GM12878 (cell line): ENCODE data around the gene SETBP1. TPM values are rescaled to one million over a fixed set of nuclear protein-coding genes. Genes with fewer than 3 reads are reported as not detected.

ENCODE experiments used
- ATAC-seq: fragments of 200-7000 bp; cut with Tn5 transposase; 3 replicates; pipeline ENCODE4 v1.9.1; 2020; ENCODE audit warnings: mild to moderate bottlenecking, moderate library complexity
- BruUV-seq: library from RNA; stranded (reverse); fragments of 400-500 nt; replicated peaks from 2 replicates; lab custom pipeline; 2021; lab: Mats Ljungman, UMichigan
- CTCF ChIA-PET: fragments of 300-600 bp; sonication (Branson Sonifier 250); formaldehyde crosslinking; extraction: SDS; loops from one replicate; lab custom pipeline; 2021; ENCODE audit warnings: inconsistent platforms; lab: Yijun Ruan, JAX
- POLR2A ChIA-PET: fragments of 350-600 bp; formaldehyde crosslinking; extraction: SDS; loops from one replicate; lab custom pipeline; 2021; ENCODE audit warnings: inconsistent platforms; lab: Charles Lee
- RAD21 ChIA-PET: fragments of 300-600 bp; sonication (Branson Sonifier 250); formaldehyde crosslinking; loops from one replicate; lab custom pipeline; 2023; ENCODE audit warnings: antibody characterized with exemption; ENCODE audit not compliant: unreplicated experiment; lab: Charles Lee
- SMC1A ChIA-PET: fragments of 300-600 bp; sonication (Branson Sonifier 250); formaldehyde crosslinking; loops from one replicate; lab custom pipeline; 2023; ENCODE audit not compliant: unreplicated experiment, uncharacterized antibody; lab: Charles Lee
- DNase-seq: peaks from one replicate; pipeline ENCODE4 v3.0.0-alpha.2; 2011; ENCODE audit warnings: low read depth, low spot score
- FAIRE-seq: peaks from 3 replicates; lab custom pipeline; 2011; peaks lifted over from hg19 to GRCh38; lab: Jason Lieb, UNC
- H2AFZ ChIP-seq: 2 replicates; pipeline ENCODE4 v1.6.0; 2011; ENCODE audit warnings: low read depth, low read length, control low read depth; ENCODE audit not compliant: control insufficient read depth
- H3K27ac ChIP-seq: 2 replicates; pipeline ENCODE4 v1.5.1; 2011; ENCODE audit warnings: control low read depth; ENCODE audit not compliant: control insufficient read depth, insufficient read depth
- H3K27me3 ChIP-seq, 2 experiments: replicated peaks in 1 of 2; 2 replicates each; pipeline versions ENCODE4 v1.6.0 to v1.6.1; 2011; ENCODE audit warnings: low read length in 1 of 2; ENCODE audit not compliant: control insufficient read depth in 2 of 2, insufficient read depth in 2 of 2
- H3K36me3 ChIP-seq, 2 experiments: 2 replicates each; pipeline ENCODE4 v1.5.1; 2011; ENCODE audit warnings: low read length in 1 of 2; ENCODE audit not compliant: control insufficient read depth in 2 of 2, insufficient read depth in 2 of 2
- H3K4me1 ChIP-seq: 2 replicates; pipeline ENCODE4 v1.6.1; 2011; ENCODE audit warnings: mild to moderate bottlenecking, low read length, moderate library complexity, mixed read lengths; ENCODE audit not compliant: control insufficient read depth, insufficient read depth
- H3K4me2 ChIP-seq: 2 replicates; pipeline ENCODE4 v1.6.0; 2011; ENCODE audit warnings: control low read depth; ENCODE audit not compliant: control insufficient read depth, insufficient read depth
- H3K4me3 ChIP-seq: fragments of 200-600 bp; sonication (generic); 2 replicates; pipeline ENCODE4 v1.5.1; 2016
- H3K79me2 ChIP-seq: 2 replicates; pipeline ENCODE4 v1.6.0; 2011; ENCODE audit warnings: low read length; ENCODE audit not compliant: control insufficient read depth, insufficient read depth
- H3K9ac ChIP-seq: 2 replicates; pipeline ENCODE4 v1.8.0; 2011; ENCODE audit warnings: low read length, control low read depth, mixed read lengths; ENCODE audit not compliant: control insufficient read depth, insufficient read depth
- H3K9me3 ChIP-seq: replicated peaks from 3 replicates; pipeline ENCODE4 v1.5.1; 2011; ENCODE audit warnings: mild to moderate bottlenecking, low read length; ENCODE audit not compliant: control insufficient read depth, insufficient read depth
- H4K20me1 ChIP-seq: 2 replicates; pipeline ENCODE4 v1.6.0; 2011; ENCODE audit not compliant: control insufficient read depth, insufficient read depth
- BMI1 ChIP-seq: fragments of 450-650 bp; IDR thresholded peaks from 2 replicates; pipeline ENCODE4 v1.6.1; 2016; ENCODE audit warnings: mild to moderate bottlenecking, moderate library complexity, borderline replicate concordance
- CBFB ChIP-seq: IDR thresholded peaks from 2 replicates; pipeline ENCODE4 v1.6.1; 2016; ENCODE audit warnings: antibody characterized with exemption, low read depth
- ELK1 ChIP-seq: IDR thresholded peaks from 2 replicates; pipeline ENCODE4 v1.6.1; 2012; ENCODE audit warnings: low read depth, low read length, improper control_type of control experiment
- FOS ChIP-seq: IDR thresholded peaks from 3 replicates; pipeline ENCODE4 v1.6.1; 2011; ENCODE audit warnings: borderline replicate concordance; ENCODE audit not compliant: insufficient read length; ENCODE audit errors: extremely low read depth
- FOXK2 ChIP-seq: fragments of 450-650 bp; IDR thresholded peaks from 2 replicates; pipeline ENCODE4 v1.6.1; 2017; ENCODE audit warnings: mild to moderate bottlenecking, moderate library complexity
- GABPA ChIP-seq: IDR thresholded peaks from 2 replicates; pipeline ENCODE4 v1.6.1; 2014; ENCODE audit warnings: antibody characterized with exemption, low read depth, mild to moderate bottlenecking, inconsistent platforms
- MEF2A ChIP-seq: IDR thresholded peaks from 2 replicates; pipeline ENCODE4 v1.6.1; 2011; ENCODE audit warnings: low read depth, mild to moderate bottlenecking, low read length, moderate library complexity; ENCODE audit not compliant: insufficient read depth
- NFYB ChIP-seq: IDR thresholded peaks from 2 replicates; pipeline ENCODE4 v1.6.1; 2011; ENCODE audit warnings: low read depth, mild to moderate bottlenecking, low read length, improper control_type of control experiment, moderate library complexity; ENCODE audit not compliant: insufficient read depth
- PAX5 ChIP-seq: IDR thresholded peaks from 2 replicates; pipeline ENCODE4 v1.6.1; 2011; ENCODE audit warnings: low read depth, low read length, borderline replicate concordance
- PKNOX1 ChIP-seq: fragments of 450-650 bp; IDR thresholded peaks from 2 replicates; pipeline ENCODE4 v1.6.1; 2016; ENCODE audit warnings: mild to moderate bottlenecking
- PML ChIP-seq: IDR thresholded peaks from 2 replicates; pipeline ENCODE4 v1.6.1; 2012; ENCODE audit warnings: low read length, inconsistent platforms
- SMARCA5 ChIP-seq: fragments of 450-650 bp; IDR thresholded peaks from 2 replicates; pipeline ENCODE4 v1.6.1; 2017; ENCODE audit warnings: mild to moderate bottlenecking
- WRNIP1 ChIP-seq: IDR thresholded peaks from 2 replicates; pipeline ENCODE4 v1.6.1; 2011; ENCODE audit warnings: low read depth, low read length, improper control_type of control experiment, borderline replicate concordance
- ZNF24 ChIP-seq: fragments of 450-650 bp; IDR thresholded peaks from 2 replicates; pipeline ENCODE4 v1.6.1; 2017; ENCODE audit warnings: antibody characterized with exemption, mild to moderate bottlenecking
- WGBS: methylation state at CpG from one replicate; pipeline ENCODE4 v1.1.6; 2016; ENCODE audit warnings: low lambda C conversion rate; ENCODE audit not compliant: insufficient replicate concordance, insufficient coverage; ENCODE audit errors: missing lambda C conversion rate; 5-methylcytosine and 5-hydroxymethylcytosine counted together
- in situ Hi-C: fragments of 300-500 bp; cut with MboI; formaldehyde crosslinking; loops from 9 replicates; pipeline ENCODE4 v1.14.3; 2018; ENCODE audit warnings: mixed read lengths
- intact Hi-C: fragments of 100-400 bp; cut with micrococcal nuclease; formaldehyde crosslinking; loops from one replicate; pipeline ENCODE4 v1.14.2; 2022; ENCODE audit not compliant: unreplicated experiment
- polyA plus RNA-seq, 11 experiments: library from polyadenylated mRNA; depleted of rRNA in 4 of 11; unstranded in 6 of 11; stranded (reverse) in 5 of 11; fragments of >200 nt; fragmentation: Nextera tagmentation in 4 of 11; fragmentation: Illumina TruSeq in 1 of 11; extraction: Ambion mirVana in 4 of 11; extraction: Trizol in 1 of 11; gene quantifications; 1 replicate in 1 of 11; 2 replicates in 10 of 11; pipeline versions ENCODE4 v1.2.1 to v1.2.3, GENCODE V29; 2011 to 2016; ENCODE audit warnings: inconsistent platforms in 2 of 11, missing spikeins in 2 of 11, low read depth in 1 of 11
- total RNA-seq, 4 experiments: library from RNA; depleted of rRNA in 3 of 4; stranded (reverse); fragments of >200 nt in 3 of 4; fragmentation: Illumina TruSeq in 1 of 4; extraction: Trizol in 1 of 4; gene quantifications; 2 replicates each; pipeline versions ENCODE4 v1.2.1 to v1.2.3, GENCODE V29; 2013 to 2021

Gene SETBP1
- total and polyA plus RNA-seq, 10 of the 15 experiments (the other 5 are each of a cell fraction or from before 2014, with no cell fraction given), result 0.99 to 29.7 (median 8.3) TPM

GRCh38 chr18:44853430-44853829 lies 172.7 kb downstream of the SETBP1 start:
- ChIA-PET CTCF (interaction anchor here (1.1 to 3.9 kb wide), 4 partner anchors 12 to 127 kb away, joined by 3 to 13 read pairs (median 7); no protein-coding TSS in a partner anchor), POLR2A (interaction anchor here (2.1 kb wide), 1 partner anchor 9 kb away, joined by 5 read pairs; no protein-coding TSS in a partner anchor), SMC1A (interaction anchor here (0.9 to 4.1 kb wide), 11 partner anchors 11 to 360 kb away, joined by 3 to 28 read pairs (median 4); no protein-coding TSS in a partner anchor), RAD21 (interaction anchor here (1.3 to 2.6 kb wide), 3 partner anchors 12 to 94 kb away, joined by 3 to 16 read pairs (median 5); no protein-coding TSS in a partner anchor)
- H3K9me3 ChIP-seq, result no peaks in the 10 kb centered on the region
- no peak overlapping the region for H3K27ac ChIP-seq
- in situ Hi-C loops (no loop called here), intact Hi-C loops (no loop called here)
- H3K9ac ChIP-seq, result no peak overlapping the region
- no peak for ATAC-seq
- no peak for DNase-seq
- no peaks in the 10 kb centered on the region for H3K79me2 ChIP-seq
- H3K27me3 ChIP-seq, result no peaks in the 10 kb centered on the region
- no peaks in the 10 kb centered on the region for H4K20me1 ChIP-seq
- peaks cover 7% of the 10 kb centered on the region; the same call in 1 of the 2 replicates for H3K4me1 ChIP-seq
- WGBS, result 57% methylated on average over 2 of the region's 2 CpGs
- BruUV-seq, result no TSS peak
- no peak overlapping the region for H3K4me2 ChIP-seq
- no peak overlapping the region for H2AFZ ChIP-seq
- no peaks in the 10 kb centered on the region for H3K36me3 ChIP-seq
- no peak overlapping the region for H3K4me3 ChIP-seq
- no peak for FAIRE-seq
- TF ChIP-seq PAX5, result no peak
- TF ChIP-seq PKNOX1, result no peak
- TF ChIP-seq GABPA, result no peak
- TF ChIP-seq SMARCA5, result no peak
- no peak for TF ChIP-seq NFYB
- no peak for TF ChIP-seq PML
- TF ChIP-seq CBFB, result no peak
- no peak for TF ChIP-seq MEF2A
- TF ChIP-seq BMI1, result no peak
- no peak for TF ChIP-seq FOS
- no peak for TF ChIP-seq ELK1
- no peak for TF ChIP-seq ZNF24
- TF ChIP-seq WRNIP1, result no peak
- TF ChIP-seq FOXK2, result no peak
